Dendritic cell treated with granulocyte-macrophage colony-stimulating factor and Interleukin-4, amounts not matched to agents 40 ng/mL and 50 ng/mL, for 4 days (primary cell): ENCODE results near the gene FOXE1.

Experiments used
- H3K27ac Mint-ChIP-seq: one replicate; pipeline ENCODE4 v1.8.0; 2022; ENCODE audit warnings: mild to moderate bottlenecking, mixed read lengths
- H3K27me3 Mint-ChIP-seq: one replicate; pipeline ENCODE4 v1.8.0; 2022; ENCODE audit warnings: mild to moderate bottlenecking, mixed read lengths
- H3K36me3 Mint-ChIP-seq: one replicate; pipeline ENCODE4 v1.8.0; 2022; ENCODE audit warnings: low read depth, mixed read lengths
- H3K4me1 Mint-ChIP-seq: one replicate; pipeline ENCODE4 v1.8.0; 2022; ENCODE audit warnings: low read depth, mixed read lengths
- H3K4me3 Mint-ChIP-seq: one replicate; pipeline ENCODE4 v1.8.0; 2022; ENCODE audit warnings: mild to moderate bottlenecking, moderate library complexity, mixed read lengths
- H3K9me3 Mint-ChIP-seq: one replicate; pipeline ENCODE4 v1.8.0; 2022; ENCODE audit warnings: mixed read lengths
- intact Hi-C: fragments of 100-400 bp; cut with micrococcal nuclease; formaldehyde crosslinking; loops from one replicate; pipeline ENCODE4 v1.15.0; 2022

FOXE1 gene

DNA sequence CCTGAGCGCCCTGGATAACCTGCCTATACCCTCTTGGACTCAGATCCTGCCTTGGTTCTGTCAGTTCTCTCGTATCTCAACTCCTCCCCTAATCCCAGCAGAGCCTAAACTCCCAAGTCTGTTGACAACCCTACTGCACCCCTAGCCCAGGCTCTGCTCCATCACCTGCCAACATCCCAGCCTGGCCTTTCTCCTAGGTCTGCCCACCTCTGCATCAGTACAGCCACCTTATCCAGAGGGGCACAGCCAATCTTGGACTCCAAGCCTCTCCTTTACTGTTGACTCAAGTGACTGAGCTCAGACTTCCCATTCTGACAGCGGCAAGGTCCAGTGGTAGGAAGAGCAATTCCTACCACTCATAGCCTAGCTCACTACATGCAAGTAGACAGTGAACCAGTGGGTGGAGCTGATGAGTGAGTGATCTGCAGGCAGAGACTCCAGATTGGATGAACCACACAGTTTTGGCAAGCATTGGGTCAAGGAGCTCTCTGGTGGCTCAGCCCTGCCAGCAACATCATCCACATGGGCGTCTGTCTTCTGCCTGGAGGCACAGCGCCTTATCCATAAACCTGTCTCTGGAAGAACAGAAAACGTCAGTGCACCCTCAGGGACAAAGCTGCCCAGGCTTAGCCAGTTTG is 42.8 kb downstream of the FOXE1 start:
- intact Hi-C loops = no loop called here
- peak overlapping the region; percentile 36 for H3K27ac Mint-ChIP-seq
- no peaks in the 10 kb centered on the region for H3K27me3 Mint-ChIP-seq
- H3K4me3 Mint-ChIP-seq = no peak overlapping the region
- peaks cover 34% of the 10 kb centered on the region for H3K36me3 Mint-ChIP-seq
- no peaks in the 10 kb centered on the region for H3K9me3 Mint-ChIP-seq
- peaks cover 12% of the 10 kb centered on the region for H3K4me1 Mint-ChIP-seq

DNA sequence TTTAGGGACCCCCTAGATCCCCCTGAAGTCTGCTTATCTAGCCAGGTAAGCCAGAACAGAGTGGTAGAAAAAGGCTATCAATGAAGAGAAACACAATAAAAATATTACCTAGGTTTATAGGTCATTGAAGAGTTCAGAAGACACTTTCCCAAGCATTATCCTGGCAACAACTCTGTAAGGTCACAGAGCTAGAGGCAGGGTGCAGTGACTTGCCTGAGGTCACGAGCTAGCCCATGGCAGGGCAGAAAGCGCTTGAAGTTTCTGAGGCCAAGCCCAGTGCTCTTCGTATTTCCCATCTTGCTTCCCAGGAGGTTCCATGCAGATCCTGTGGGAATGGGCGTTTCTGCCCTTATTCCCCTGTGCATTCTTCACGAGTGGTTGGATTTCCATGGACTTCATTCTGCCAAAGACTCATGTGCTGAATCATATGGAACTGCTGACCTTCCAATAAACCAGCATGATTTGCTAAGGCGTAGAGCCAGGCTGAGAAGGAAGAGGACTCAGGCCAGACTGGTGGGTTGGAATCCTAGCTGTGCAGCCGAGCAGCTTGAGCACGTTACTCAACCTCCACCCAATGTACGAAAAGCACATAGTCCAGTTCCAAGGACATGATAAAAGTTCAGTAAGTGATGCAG is 47.2 kb downstream of the FOXE1 start:
- Mint-ChIP-seq H3K36me3 (peaks cover 57% of the 10 kb centered on the region), H3K9me3 (no peaks in the 10 kb centered on the region), H3K27me3 (no peaks in the 10 kb centered on the region), H3K4me3 (no peak overlapping the region), H3K4me1 (peaks cover 25% of the 10 kb centered on the region), H3K27ac (no peak overlapping the region)
- intact Hi-C loops = loop anchor here (10.0 kb wide), 1 partner anchor 185 kb away; no protein-coding TSS in a partner anchor

DNA sequence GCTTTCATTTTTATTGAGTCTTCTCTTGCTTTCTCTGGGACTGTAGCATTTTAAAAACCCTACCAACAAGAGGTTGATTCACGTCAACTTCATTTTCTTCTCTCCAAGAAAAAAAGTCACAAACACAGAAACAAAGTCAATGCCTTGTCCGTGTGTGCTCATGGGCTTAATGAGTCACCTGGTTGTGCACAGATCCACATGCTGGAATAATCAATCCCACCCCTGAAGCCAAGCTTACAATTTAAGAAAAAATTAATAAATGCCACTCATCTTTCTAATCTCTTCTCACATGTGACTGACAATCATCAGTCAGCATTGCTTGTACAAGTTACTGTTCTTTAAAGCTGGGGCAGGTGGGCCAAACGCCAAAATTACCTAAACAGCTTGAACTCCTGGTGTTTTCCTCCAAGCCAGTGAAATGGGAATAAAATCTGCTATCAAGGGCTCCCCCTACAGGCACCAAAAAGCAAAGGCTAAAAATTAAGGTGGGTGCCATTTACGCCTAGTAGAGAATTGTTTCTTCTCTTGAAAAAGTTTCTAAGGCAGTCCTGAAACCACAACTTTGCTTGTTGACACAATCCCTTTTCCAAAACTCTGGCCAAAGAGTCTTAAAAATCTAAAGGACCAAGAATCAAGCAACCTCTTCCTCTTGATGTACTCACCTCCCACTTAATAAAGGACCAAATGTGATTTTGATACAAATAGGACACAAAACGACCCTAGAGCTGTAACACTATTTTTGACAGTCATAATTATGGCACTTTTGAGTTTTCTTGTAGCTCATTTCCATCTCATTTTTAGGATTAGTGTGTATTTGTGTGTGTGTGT is 47.9 kb downstream of the FOXE1 start:
- no peak overlapping the region for H3K4me3 Mint-ChIP-seq

DNA sequence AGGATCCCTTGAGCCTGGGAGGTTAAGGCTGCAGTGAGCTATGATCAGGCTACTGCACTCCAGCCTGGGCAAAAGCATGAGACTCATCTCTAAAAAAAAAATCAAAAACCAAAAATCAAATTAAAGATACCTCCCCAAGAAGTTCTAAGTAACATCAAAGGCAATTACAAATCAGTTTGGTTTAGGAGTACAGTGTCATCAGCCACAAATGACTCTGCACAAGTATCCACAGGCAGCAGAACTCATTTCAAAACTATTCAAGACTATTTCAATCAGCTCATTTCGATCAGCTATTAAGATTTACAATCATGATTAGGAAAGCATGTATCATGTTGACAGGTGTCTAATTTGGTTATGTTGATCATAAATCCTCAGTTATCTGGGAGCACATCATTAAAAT is 50.2 kb downstream of the FOXE1 start:
- Mint-ChIP-seq H3K36me3 (peaks cover 51% of the 10 kb centered on the region), H3K4me1 (peaks cover 41% of the 10 kb centered on the region), H3K27me3 (no peaks in the 10 kb centered on the region), H3K9me3 (no peaks in the 10 kb centered on the region), H3K27ac (no peak overlapping the region), H3K4me3 (no peak overlapping the region)
- intact Hi-C loops = loop anchor here (10.0 kb wide), 1 partner anchor 188 kb away; no protein-coding TSS in a partner anchor

More for the DNA sequence above, 47.9 kb downstream of the FOXE1 start:
- Mint-ChIP-seq H3K9me3 (no peaks in the 10 kb centered on the region), H3K27ac (no peak overlapping the region), H3K27me3 (no peaks in the 10 kb centered on the region), H3K4me1 (peaks cover 26% of the 10 kb centered on the region), H3K36me3 (peaks cover 50% of the 10 kb centered on the region)
- intact Hi-C loops = loop anchor here (10.0 kb wide), 1 partner anchor 186 kb away; no protein-coding TSS in a partner anchor

DNA sequence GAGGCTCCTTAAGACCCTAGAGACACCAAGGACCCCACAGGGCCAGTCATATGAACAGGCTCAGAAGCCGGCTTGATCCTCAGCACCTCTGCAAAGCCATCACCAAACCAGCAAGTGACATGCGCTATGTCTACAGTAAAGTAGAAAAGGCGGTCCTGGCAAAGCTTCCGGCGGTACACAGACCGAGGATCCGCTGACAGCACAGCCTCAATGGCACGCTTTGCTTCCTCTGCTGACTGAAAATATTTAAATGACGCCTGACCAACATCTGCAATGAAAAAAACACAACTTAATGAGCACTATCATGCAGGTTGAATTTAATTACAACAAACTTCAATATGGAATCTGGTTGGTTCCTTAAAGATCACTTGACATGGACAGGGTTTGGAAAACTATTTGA is 51.7 kb downstream of the FOXE1 start:
- peaks cover 52% of the 10 kb centered on the region for H3K36me3 Mint-ChIP-seq
- H3K9me3 Mint-ChIP-seq = no peaks in the 10 kb centered on the region
- intact Hi-C loops = loop anchor here (10.0 kb wide), 1 partner anchor 190 kb away; no protein-coding TSS in a partner anchor
- H3K27me3 Mint-ChIP-seq = no peaks in the 10 kb centered on the region
- H3K4me1 Mint-ChIP-seq = peaks cover 48% of the 10 kb centered on the region
- no peak overlapping the region for H3K4me3 Mint-ChIP-seq
- peak overlapping the region; percentile 89 for H3K27ac Mint-ChIP-seq

DNA sequence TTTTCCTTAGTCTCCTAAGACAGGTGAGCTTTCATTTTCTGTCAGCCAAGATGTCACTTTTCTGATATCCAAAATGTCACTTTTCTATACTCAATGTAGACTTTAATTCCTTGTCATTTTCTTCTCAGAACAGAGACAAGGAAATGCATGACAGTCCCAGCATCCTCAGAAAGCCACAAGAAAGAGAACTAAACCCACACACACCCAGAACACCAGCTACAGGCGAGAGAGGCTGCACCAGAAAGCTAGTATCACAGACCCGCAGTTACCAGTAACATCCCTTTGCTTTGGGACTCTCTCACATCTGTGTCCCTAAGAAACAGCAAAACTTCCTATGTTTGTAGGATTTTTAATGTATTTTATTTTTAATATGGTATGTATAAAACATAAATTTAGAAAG is 52.2 kb downstream of the FOXE1 start:
- peak overlapping the region; percentile 89 for H3K27ac Mint-ChIP-seq
- H3K4me3 Mint-ChIP-seq = no peak overlapping the region

More for the DNA sequence above, 52.2 kb downstream of the FOXE1 start:
- H3K36me3 Mint-ChIP-seq = peaks cover 52% of the 10 kb centered on the region
- intact Hi-C loops = loop anchor here (10.0 kb wide), 1 partner anchor 190 kb away; no protein-coding TSS in a partner anchor
- peaks cover 48% of the 10 kb centered on the region for H3K4me1 Mint-ChIP-seq
- H3K9me3 Mint-ChIP-seq = no peaks in the 10 kb centered on the region
- H3K27me3 Mint-ChIP-seq = no peaks in the 10 kb centered on the region
